GM21381 (cell line): ENCODE results near the gene NID1.
A peak's percentile ranks its signal among the peaks of the same experiment; 100 is the strongest.

Experiments
- ATAC-seq: cut with Tn5 transposase; IDR thresholded peaks from one replicate; pipeline ENCODE4 v1.9.1; 2021; ENCODE audit warnings: mild to moderate bottlenecking, moderate library complexity; ENCODE audit not compliant: unreplicated experiment

Gene NID1

GRCh38 chr1:236067854-236068454, 3.1 kb upstream of the NID1 start:
- ATAC-seq, result no peak

DNA sequence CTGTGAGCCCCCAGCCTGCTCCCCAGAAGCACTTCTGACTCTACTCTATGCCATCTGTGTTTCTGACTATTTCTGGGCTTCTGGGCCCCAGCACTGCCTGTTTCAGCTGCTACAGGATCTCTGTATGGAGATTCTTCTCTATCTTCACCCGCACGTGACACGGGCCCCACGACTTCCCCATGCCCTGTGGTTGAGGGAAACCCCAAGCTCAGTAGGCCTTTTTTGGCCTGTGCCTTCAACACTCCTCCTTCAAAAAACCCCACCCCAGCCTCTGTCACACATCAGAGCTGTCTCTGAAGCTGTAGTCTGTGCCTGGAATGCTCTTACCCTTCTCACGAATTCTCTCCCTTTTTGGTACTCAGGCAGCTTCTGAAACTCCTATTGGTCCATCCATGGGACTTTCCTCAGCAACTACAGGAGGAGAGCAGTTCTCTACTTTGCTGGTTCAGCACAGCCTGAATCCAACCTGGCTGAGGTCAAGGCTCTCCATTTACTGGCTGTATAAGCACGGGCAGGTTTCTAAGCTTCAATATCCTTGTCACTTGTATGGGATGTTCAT, 2.0 kb upstream of the NID1 start:
- peak; percentile 66 for ATAC-seq

DNA sequence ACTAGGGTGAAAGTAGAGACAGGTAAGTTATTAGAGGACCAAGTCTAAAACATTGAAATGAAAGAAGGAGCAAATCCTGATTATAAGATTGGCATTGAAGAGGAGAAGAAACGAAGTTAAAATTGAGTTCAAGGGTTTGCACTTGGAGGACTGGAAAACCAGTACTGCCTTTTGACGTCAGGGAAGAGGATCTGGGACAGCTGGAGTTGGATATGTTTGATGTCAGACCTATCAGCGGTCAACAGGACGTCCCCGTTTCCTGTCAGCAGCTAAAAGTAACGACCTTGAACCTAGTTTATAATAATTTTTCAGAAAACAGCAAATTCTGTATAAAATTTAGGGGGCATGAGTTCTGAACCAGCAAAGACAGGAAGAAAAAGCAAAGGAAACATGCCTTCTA, 1.2 kb upstream of the NID1 start:
- ATAC-seq, result no peak

- no peak for ATAC-seq
Observed at GRCh38 chr1:236065509-236066005, 667 bp upstream of the NID1 start.

DNA sequence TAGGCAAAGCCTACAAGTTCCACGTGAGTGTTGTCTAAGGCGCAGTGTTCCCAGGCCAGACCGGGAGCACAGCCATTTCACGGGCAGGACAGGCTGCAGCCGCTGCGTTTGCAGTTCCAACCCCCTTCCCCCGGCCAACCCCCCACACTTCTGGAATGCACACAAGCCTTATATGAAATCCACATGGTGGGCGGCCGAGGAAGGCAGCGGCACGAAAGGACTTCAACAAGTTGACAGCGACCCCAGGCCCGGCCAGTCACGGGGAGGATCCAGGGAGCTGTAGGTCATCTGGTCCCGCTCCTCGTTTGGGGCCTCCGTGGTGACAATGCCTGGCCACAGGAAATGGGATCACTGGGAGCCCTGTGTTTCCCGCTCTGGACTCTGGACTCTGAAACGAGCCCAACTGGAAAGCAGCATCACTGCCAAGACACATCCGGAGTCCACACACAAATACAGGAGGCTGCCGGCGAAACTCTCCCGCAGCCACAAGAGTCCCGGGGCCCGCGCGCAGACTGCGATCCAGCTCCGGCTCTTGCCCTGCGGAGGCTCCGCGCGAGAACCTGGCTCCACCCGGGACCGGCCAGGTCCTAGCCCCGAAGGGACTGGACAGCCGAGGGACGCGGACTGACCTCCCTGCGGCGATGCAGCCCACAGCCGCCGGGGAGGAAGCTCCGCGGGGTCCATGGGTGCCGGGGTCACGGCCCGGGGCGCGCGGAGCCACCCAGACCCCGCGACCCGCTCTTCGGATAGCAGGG, 794 bp downstream of the NID1 start:
- ATAC-seq, result no peak

DNA sequence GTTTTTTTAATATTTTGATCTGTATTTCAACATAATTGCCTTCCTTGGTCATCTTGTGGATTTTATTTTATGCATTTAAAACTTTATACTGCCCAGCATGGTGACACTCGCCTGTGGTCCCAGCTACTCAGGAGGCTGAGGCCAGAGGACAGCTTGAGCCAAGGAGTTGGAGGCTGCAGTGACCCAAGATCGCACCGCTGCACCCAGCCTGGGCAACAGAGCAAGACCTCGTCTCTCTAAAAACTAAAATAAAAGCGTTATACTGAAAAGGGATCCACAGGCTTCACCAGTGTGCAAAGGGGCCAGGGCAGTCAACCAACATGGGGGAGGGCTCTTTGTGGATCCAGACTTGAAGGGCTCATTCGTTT, 1.4 kb downstream of the NID1 start:
- ATAC-seq, result no peak

DNA sequence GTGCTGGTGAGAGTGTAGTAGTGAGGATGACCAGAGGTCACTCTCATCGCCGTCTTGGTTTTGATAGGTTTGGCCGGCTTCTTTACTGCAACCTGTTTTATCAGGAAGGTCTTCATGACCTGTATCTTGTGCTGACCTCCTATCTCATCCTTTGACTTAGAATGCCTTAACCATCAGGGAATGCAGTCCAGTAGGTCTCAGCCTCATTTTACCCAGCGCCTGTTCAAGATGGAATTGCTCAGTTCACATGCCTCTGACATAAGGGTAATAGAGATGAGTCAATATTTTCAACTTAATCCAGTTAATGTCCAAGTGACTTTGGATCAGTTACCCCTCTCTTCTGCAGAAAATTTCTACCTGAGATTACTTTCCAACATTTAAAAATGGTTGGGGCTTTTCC, 4.6 kb downstream of the NID1 start:
- no peak for ATAC-seq

GRCh38 chr1:236059011-236059410, 5.9 kb downstream of the NID1 start:
- no peak for ATAC-seq

GRCh38 chr1:236058141-236058934, 6.6 kb downstream of the NID1 start:
- ATAC-seq, result peak; percentile 71

DNA sequence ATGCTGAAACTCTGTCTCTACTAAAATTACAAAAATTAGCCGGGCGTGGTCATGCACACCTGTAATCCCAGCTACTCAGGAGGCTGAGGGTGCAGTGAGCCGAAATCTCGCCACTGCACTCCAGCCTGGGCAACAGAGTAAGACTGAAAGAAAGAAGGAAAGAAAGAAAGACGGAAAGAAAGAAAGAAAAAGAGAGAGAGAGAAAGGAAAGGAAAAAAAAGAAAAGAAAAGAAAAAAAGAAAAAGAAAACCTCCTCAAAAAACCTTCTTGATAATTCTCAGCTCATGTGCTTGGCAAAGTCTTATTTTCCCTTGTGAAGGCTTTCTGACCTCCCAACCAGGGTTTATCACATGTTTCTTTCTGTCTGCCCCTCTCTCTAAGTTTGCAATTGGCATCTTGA, 7.3 kb downstream of the NID1 start:
- ATAC-seq, result no peak

DNA sequence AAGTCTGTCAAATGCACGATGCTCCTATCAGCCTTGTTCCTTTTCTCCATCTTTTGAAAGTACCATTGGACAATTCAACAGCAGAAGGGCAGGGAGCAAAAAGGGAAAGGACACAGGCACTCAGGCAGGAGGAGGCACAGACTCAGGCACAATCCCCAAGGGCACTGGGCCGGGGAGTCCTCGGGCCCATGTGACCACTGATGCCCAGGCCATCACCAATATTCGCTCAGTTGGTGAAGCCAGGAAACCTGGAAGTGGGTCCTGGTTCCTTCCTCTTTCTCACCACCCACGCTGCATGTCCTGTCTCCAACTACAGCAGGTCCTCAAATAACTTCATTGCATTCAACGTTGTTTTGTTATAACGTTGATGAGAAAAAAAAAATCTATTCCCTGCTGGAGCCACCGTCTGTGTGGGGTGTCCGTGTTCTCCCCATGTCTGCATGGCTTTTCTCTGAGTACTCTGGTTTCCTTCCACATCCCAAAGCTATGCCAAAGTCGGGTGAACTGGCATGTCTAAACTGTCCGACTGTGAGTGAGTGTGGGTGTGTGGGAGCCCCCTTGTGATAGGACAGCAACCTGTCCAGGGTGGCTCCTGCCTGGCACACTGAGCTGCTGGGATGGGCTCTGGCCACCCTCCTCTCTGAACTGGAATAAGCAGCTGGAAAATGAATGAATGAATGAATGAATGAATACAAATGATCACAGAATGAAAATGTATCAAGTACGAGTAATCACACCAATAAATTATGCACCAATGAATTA, 12.5 kb downstream of the NID1 start:
- ATAC-seq, result no peak

DNA sequence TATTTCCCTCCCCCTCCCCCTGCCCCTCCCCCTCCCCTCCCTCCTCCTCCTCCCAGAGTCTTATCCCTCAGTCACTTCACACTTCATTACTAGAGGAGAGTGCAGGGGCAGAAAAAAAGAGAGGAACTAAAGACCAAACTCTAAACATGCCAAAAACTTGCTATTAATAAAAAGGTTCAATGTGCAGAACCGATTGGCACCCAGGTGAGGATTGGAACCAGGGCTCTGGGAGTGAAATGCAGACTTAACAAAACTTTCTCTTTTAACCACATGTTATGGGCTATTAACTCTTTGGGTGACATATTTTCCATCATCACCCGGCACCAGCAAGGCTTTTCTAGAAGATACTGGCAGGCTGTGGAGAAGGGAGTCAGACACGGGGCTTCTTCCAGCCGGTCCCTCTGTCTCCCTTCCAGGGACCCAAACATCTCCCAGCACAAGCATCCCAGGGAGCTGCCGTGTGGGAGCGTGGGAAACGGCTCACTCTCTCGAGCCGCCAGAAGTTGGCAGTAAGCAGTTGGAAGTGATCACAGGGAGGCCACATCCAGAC, 13.6 kb downstream of the NID1 start:
- ATAC-seq, result no peak

DNA sequence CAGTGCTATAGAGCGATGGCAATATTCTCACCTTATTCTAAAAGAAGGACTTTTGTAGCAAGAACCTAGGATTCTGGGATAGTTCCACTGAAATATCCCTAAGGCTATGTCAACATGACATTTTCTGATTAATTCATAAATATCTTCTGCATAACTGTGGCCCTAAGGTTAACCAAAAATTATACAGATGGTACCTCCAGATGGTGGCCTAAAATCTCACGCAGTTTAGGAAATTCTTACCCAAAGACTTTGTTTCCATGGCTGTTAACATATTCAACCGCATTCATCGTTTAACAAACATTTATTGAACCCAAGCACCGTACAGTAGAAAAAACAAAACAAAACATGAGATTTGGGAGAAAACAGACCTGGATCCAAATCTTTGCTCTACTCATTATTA, 19.1 kb downstream of the NID1 start:
- ATAC-seq, result no peak

- no peak for ATAC-seq
Observed at GRCh38 chr1:236044341-236044740, 20.5 kb downstream of the NID1 start.

DNA sequence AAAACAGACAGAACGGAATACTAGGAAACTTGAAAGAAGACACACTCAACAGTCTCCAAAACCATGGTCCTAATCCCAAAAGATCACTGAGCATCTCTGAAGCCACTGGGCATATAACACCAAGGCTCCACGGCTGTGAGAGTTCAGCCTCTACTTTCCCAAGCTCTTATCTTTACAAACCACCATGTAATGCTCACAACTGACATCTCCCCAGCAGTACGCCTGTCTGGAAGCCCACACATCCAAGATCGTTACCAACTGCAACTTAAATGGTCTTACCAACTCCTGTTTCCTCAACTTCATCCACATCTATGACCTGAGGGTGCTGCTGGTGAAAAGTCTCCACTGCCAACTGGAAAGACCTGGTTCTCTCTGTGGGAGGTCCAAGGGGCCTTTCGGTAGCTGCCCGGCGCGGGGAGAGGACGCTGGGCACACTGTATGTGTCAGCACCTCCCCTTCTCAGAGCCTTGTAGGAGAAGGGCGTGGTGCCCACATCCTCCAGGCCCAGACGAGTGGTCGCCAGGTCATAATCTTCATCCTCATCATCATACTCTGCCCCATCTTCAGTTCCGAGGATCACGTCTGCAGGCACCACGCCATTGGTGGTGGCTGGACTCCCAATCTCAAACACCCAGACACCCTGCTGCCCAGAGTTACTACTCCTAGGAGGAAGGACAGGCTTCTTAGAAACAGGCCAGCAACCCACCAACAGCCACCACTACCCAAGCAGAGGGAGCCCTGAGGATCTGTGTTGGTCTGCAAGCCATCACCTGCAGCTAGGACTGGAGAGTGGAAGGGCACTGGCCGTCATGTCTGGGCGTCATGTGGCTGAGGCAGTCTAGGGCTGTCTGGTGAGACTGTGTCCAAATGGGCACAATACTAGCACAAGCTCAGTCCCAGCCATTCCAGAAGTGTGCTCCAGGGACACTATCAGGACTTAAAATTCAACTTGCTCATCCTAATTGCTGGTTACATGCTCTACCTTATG, 23.0 kb downstream of the NID1 start:
- no peak for ATAC-seq

DNA sequence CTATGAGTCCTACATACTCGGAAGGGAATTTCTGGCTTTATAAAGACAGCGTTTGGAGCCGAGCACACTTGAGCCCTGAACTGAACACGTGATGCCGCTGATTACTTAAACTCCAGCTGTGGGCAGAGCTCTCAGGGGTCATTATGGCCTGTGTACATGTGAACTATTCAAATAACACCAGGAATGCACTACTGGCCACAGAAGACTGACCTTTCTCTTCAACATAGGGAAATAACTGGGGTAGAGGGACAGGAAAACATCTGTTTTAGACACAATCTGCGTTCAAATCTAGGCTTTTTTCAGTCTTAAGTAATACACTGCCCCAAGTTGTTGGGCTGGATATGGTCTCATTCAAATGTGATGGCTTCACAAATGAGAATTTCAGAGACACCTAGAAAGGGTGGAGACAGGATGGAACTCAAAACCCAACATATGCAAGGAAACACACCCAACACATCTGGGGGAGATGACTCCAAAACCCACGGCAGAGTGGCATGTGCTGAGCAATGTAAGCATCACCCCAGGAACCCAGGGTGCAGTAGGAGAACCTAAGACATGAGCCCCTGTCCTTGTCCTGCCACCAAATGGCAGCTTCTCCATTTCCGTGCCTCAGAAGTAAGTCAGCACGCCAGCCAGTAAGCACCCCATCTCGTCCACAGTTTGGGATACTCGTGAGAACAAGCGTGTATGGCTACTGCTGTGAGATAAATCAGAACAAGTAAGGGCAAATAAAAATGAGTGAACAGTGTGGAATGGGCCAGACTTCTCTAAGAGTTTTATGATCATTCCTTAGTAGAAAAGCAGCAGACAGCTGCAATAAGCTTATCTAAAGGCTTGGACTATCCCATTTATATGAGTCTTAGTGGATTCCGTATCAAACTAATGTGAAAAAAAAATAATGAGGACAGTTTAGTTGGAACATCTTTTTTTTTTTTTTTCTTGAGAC, 24.9 kb downstream of the NID1 start:
- no peak for ATAC-seq

- no peak for ATAC-seq
Observed at GRCh38 chr1:236038034-236038433, 26.9 kb downstream of the NID1 start.

DNA sequence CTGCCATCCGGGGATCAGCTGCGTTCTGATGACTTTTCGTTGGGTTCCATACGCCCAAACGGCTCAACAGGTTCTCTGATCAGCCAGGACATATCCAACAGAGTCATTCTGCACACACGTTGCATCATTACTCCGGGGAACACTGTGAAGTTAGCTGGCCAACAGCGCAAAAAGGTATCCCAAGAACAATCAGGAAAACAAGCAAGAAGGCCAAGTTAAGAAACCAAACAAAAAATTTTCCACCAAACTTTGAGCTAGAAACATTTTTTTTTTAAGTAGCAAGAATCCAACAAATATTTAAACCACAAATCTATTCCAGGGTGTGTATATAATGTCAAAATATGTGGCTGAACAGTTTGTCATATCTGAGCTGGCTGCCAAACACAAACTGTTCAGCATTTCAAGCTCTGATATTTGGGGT, 29.2 kb downstream of the NID1 start:
- ATAC-seq, result no peak
